Measurements from ENCODE around the gene PLEKHO2.
A peak's percentile ranks its signal among the peaks of the same experiment; 100 is the strongest.

PLEKHO2 gene

DNA sequence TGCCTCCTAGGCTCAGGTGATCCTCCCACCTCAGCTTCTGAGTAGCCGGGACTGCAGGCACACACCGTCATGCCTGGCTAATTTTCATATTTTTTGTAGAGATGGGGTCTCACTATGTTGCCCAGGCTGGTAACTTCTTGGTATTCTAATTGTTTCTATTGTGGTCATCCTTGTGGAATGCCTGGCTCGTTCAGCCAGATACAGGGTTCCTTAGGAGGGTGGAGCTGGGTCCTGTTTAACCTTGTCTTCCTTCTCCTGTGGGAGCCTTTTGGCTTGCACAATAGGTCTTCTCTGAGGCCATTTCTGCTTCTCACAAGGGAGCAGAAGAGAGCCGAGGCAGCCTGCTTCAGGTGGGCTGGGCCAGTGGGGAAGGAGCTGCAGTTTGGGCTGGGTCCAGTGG, 15.7 kb downstream of the PLEKHO2 start:
- peak overlapping the region; percentile 74 for H3K27ac Mint-ChIP-seq
- H3K36me3 Mint-ChIP-seq (ENCODE audit: low read depth), result peaks cover 92% of the 10 kb centered on the region
- no peak overlapping the region for H3K4me3 Mint-ChIP-seq
- H3K4me1 Mint-ChIP-seq (ENCODE audit: low read depth), result peaks cover 45% of the 10 kb centered on the region
- H3K27me3 Mint-ChIP-seq, result no peaks in the 10 kb centered on the region
- no peaks in the 10 kb centered on the region for H3K9me3 Mint-ChIP-seq
- DNase-seq, result no peak

- H3K36me3 Mint-ChIP-seq (ENCODE audit: low read depth), result peaks cover 93% of the 10 kb centered on the region
- H3K9me3 Mint-ChIP-seq, result no peaks in the 10 kb centered on the region
- H3K4me1 Mint-ChIP-seq (ENCODE audit: low read depth), result peaks cover 45% of the 10 kb centered on the region
- H3K27me3 Mint-ChIP-seq, result no peaks in the 10 kb centered on the region
- no peak overlapping the region for H3K4me3 Mint-ChIP-seq
- peak overlapping the region; percentile 74 for H3K27ac Mint-ChIP-seq
- no peak for DNase-seq
Measured at GRCh38 chr15:64858021-64858575, 16.4 kb downstream of the PLEKHO2 start.

DNA sequence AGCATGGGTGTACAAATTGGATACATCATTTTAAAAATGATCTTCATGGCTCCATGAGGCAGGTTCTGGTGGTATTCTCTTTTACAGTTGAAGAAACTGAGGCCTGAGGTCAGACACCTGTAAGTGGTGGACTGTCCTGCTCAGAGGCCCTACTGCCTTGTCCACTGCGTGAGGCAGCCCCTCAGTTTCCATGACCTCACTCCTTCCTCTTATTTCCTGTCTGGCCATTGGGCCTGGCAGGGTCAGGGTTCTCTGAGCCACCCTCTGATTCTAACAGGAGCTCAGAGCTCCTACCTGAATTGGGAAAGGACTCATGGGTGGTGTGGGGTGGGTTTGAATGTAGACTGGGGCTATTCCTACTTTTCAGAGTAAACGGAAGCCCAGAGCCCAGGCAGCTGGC, 17.5 kb downstream of the PLEKHO2 start:
- Mint-ChIP-seq H3K27ac (no peak overlapping the region), H3K4me1 (ENCODE audit: low read depth) (peaks cover 36% of the 10 kb centered on the region), H3K9me3 (no peaks in the 10 kb centered on the region), H3K36me3 (ENCODE audit: low read depth) (peaks cover 91% of the 10 kb centered on the region), H3K27me3 (no peaks in the 10 kb centered on the region), H3K4me3 (no peak overlapping the region)
- DNase-seq, result no peak

DNA sequence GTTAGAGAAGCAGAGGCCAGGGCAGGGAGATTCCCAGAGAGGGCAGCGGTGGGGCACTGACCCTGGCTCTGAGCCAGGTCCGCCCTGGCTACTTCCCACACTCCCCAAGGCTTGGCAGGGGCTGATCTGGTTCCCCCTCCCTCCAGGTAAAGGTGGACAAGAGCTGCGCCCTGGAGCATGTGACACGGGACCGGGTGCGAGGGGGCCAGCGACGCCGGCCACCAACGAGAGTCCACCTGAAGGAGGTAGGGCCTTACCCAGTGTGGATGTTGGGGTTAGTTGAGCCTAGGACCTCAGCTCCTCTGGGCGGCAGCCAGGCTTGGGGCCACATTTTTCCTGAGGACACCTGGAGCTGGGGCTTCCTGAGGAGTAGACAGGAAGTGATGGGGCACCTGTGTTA, 19.6 kb downstream of the PLEKHO2 start:
- no peaks in the 10 kb centered on the region for H3K27me3 Mint-ChIP-seq
- H3K9me3 Mint-ChIP-seq, result no peaks in the 10 kb centered on the region
- H3K4me1 Mint-ChIP-seq (ENCODE audit: low read depth), result peaks cover 19% of the 10 kb centered on the region
- no peak overlapping the region for H3K4me3 Mint-ChIP-seq
- DNase-seq, result no peak
- H3K36me3 Mint-ChIP-seq (ENCODE audit: low read depth), result peaks cover 89% of the 10 kb centered on the region
- H3K27ac Mint-ChIP-seq, result peak overlapping the region; percentile 33

DNA sequence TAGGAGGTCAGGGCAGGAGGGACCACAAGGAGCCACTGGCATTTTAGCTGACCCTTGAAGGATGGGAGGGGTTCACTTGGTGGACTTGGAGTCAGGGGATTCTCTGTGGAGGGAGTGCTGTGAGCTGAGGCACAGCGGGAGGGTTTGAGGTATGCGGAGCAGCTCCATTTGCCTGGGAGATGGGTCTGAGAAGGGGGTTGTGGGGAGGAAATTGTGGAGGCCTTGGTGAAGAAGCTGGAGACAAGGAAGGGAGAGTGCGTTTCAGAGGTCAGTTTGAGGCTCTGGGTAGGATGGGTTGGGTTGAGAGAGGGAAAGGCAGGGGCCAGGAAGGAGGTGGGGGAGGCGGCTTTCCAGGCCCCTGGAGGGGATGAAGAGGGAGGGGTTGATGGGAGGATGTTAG, 20.2 kb downstream of the PLEKHO2 start:
- peaks cover 89% of the 10 kb centered on the region for H3K36me3 Mint-ChIP-seq (ENCODE audit: low read depth)
- H3K27ac Mint-ChIP-seq, result peak overlapping the region; percentile 50
- H3K4me1 Mint-ChIP-seq (ENCODE audit: low read depth), result peaks cover 15% of the 10 kb centered on the region
- no peak overlapping the region for H3K4me3 Mint-ChIP-seq
- no peak for DNase-seq
- H3K27me3 Mint-ChIP-seq, result no peaks in the 10 kb centered on the region
- no peaks in the 10 kb centered on the region for H3K9me3 Mint-ChIP-seq

- no peak for DNase-seq
- Mint-ChIP-seq H3K27me3 (no peaks in the 10 kb centered on the region), H3K9me3 (no peaks in the 10 kb centered on the region), H3K4me3 (no peak overlapping the region), H3K4me1 (ENCODE audit: low read depth) (peaks cover 10% of the 10 kb centered on the region), H3K36me3 (ENCODE audit: low read depth) (peaks cover 88% of the 10 kb centered on the region), H3K27ac (peak overlapping the region; percentile 50)
Measured at GRCh38 chr15:64862408-64862807, 20.7 kb downstream of the PLEKHO2 start.

GRCh38 chr15:64864068-64864467, 22.4 kb downstream of the PLEKHO2 start:
- Mint-ChIP-seq H3K27ac (peak overlapping the region; percentile 61), H3K36me3 (ENCODE audit: low read depth) (peaks cover 74% of the 10 kb centered on the region), H3K4me3 (no peak overlapping the region), H3K27me3 (no peaks in the 10 kb centered on the region), H3K4me1 (ENCODE audit: low read depth) (peaks cover 2% of the 10 kb centered on the region), H3K9me3 (no peaks in the 10 kb centered on the region)
- DNase-seq, result no peak

DNA sequence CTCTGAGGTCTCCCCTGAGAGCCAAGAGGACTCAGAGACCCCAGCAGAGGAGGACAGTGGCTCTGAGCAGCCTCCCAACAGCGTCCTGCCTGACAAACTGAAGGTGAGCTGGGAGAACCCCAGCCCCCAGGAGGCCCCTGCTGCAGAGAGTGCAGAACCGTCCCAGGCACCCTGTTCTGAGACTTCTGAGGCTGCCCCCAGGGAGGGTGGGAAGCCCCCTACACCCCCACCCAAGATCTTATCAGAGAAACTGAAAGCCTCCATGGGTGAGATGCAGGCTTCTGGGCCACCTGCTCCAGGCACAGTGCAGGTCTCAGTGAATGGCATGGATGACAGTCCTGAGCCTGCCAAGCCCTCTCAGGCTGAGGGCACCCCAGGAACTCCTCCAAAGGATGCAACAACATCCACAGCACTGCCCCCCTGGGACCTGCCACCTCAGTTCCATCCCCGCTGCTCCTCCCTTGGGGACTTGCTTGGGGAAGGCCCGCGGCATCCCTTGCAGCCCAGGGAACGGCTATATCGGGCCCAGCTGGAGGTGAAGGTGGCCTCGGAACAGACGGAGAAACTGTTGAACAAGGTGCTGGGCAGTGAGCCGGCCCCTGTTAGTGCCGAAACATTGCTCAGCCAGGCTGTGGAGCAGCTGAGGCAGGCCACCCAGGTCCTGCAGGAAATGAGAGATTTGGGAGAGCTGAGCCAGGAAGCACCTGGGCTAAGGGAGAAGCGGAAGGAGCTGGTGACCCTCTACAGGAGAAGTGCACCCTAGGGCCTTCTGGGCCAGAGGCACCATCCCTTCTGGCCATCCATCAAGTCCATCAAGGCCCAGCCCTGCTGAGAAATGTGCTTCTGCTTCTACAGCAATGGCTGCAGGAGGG, 23.6 kb downstream of the PLEKHO2 start:
- DNase-seq, result no peak
- no peak overlapping the region for H3K27ac Mint-ChIP-seq
- H3K36me3 Mint-ChIP-seq (ENCODE audit: low read depth), result peaks cover 70% of the 10 kb centered on the region

DNA sequence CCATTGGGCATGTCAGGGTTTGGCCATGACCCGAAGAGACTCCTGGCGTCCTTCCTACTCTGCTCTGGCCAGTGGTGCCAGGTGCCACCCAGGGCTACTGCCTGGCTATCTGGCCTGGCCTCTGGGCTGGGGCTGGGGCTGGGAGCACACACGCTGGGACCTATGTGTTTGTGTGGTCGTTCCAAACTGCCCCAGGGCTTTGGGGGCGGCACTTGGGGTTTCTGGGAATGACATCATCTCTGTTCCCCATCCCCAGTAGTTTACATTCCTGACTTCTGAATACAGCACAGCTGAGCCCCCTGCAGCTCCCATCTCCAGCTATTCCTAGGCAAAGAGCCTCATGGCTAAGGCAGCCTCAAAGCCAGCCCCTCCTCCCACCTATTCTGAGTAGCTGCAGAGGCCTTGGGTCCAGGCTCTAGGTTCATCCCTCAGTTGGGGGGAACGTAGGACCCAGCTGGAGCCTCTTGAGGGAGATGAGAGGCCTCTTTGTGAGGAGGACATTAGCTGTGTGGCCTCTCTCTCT, 24.3 kb downstream of the PLEKHO2 start:
- Mint-ChIP-seq H3K9me3 (no peaks in the 10 kb centered on the region), H3K4me1 (ENCODE audit: low read depth) (peaks cover 2% of the 10 kb centered on the region), H3K4me3 (no peak overlapping the region), H3K27ac (no peak overlapping the region), H3K36me3 (ENCODE audit: low read depth) (peaks cover 65% of the 10 kb centered on the region), H3K27me3 (no peaks in the 10 kb centered on the region)
- no peak for DNase-seq

More for the DNA sequence above, 23.6 kb downstream of the PLEKHO2 start:
- peaks cover 2% of the 10 kb centered on the region for H3K4me1 Mint-ChIP-seq (ENCODE audit: low read depth)
- no peaks in the 10 kb centered on the region for H3K9me3 Mint-ChIP-seq
- no peaks in the 10 kb centered on the region for H3K27me3 Mint-ChIP-seq
- no peak overlapping the region for H3K4me3 Mint-ChIP-seq

- Mint-ChIP-seq H3K27ac (no peak overlapping the region), H3K36me3 (ENCODE audit: low read depth) (peaks cover 37% of the 10 kb centered on the region), H3K4me3 (no peak overlapping the region), H3K27me3 (no peaks in the 10 kb centered on the region), H3K4me1 (ENCODE audit: low read depth) (peaks cover under 1% of the 10 kb centered on the region), H3K9me3 (no peaks in the 10 kb centered on the region)
- no peak for DNase-seq
Measured at GRCh38 chr15:64869501-64869900, 27.8 kb downstream of the PLEKHO2 start.

DNA sequence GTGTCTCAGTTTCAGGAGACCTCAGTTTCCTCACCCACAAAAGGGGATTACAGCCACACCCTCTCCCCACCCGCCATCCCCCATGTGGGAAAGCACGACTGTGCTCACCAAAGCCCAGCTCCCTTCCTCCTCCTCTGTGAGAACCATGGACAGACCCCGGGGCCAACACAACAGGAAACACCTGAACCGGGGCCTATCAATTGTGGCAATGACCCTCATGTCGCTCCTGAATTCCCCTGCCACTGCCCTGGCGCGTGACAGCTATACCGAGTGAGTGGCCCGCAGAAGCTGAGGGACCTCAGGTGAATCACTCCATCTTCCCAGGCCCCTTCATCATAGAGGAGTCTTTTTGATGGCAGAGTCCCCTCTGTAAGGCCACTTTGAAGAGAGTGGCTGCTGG, 28.6 kb downstream of the PLEKHO2 start:
- Mint-ChIP-seq H3K27ac (no peak overlapping the region), H3K27me3 (no peaks in the 10 kb centered on the region), H3K4me1 (ENCODE audit: low read depth) (no peaks in the 10 kb centered on the region), H3K9me3 (no peaks in the 10 kb centered on the region), H3K4me3 (no peak overlapping the region), H3K36me3 (ENCODE audit: low read depth) (peaks cover 29% of the 10 kb centered on the region)
- no peak for DNase-seq

DNA sequence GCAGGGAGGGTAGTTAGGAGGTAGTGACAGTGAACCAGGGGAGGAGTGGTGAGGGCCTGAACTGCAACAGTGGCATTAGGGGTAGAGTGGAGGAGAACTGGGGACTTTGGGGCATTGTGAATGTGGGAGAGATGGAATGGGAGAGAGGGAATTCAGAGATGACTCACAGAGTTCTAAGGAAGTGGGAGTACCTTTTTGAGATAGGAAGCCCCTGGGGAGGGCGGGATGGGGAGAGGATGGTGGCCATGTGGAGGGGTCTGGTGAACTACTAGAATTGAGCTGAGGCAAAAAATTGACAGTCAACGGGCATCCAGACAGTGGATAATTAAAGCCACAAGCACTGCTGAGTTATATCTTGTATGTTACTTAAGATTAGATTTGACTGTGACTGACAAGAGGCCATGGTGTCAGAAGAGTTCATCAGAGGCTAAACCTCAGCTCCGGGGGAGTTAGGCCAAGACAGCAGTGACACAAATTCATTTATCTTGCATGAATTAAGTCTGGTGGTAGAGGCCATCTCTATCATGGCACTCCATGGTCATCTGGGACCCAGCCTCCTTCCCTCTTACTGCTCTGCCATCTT, 34.0 kb downstream of the PLEKHO2 start:
- Mint-ChIP-seq H3K27ac (no peak overlapping the region), H3K4me1 (ENCODE audit: low read depth) (peaks cover 13% of the 10 kb centered on the region)

DNA sequence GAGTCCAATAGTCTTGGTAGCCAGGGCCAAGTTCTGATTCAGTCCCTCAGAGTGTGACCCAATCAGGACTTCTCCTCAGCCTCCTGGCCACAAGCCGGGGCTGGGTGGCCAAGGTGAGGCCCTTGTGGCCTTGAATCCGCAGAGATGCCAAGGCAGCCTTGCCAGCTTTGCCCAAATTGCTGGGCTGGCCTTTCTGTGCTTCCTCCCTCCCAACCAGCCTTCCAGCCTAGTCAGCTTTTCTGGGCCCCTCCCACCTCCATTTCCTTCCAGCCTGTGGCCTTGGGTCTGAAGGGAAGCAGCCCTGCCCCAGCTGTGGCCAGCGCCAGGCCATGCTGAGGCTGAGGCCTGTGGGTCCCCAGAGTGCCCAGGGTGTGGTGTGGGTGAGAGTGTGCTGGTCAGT, 35.7 kb downstream of the PLEKHO2 start:
- Mint-ChIP-seq H3K9me3 (no peaks in the 10 kb centered on the region), H3K27me3 (no peaks in the 10 kb centered on the region), H3K4me1 (ENCODE audit: low read depth) (peaks cover 21% of the 10 kb centered on the region), H3K36me3 (ENCODE audit: low read depth) (no peaks in the 10 kb centered on the region), H3K27ac (no peak overlapping the region), H3K4me3 (no peak overlapping the region)
- DNase-seq, result no peak

More for the DNA sequence above, 34.0 kb downstream of the PLEKHO2 start:
- Mint-ChIP-seq H3K27me3 (no peaks in the 10 kb centered on the region), H3K9me3 (no peaks in the 10 kb centered on the region), H3K36me3 (ENCODE audit: low read depth) (no peaks in the 10 kb centered on the region), H3K4me3 (no peak overlapping the region)
- DNase-seq, result no peak

GRCh38 chr15:64878705-64879104, 37.0 kb downstream of the PLEKHO2 start:
- no peaks in the 10 kb centered on the region for H3K9me3 Mint-ChIP-seq
- H3K4me1 Mint-ChIP-seq (ENCODE audit: low read depth), result peaks cover 34% of the 10 kb centered on the region
- no peak overlapping the region for H3K27ac Mint-ChIP-seq
- no peak for DNase-seq
- no peaks in the 10 kb centered on the region for H3K27me3 Mint-ChIP-seq
- H3K36me3 Mint-ChIP-seq (ENCODE audit: low read depth), result no peaks in the 10 kb centered on the region
- H3K4me3 Mint-ChIP-seq, result no peak overlapping the region

DNA sequence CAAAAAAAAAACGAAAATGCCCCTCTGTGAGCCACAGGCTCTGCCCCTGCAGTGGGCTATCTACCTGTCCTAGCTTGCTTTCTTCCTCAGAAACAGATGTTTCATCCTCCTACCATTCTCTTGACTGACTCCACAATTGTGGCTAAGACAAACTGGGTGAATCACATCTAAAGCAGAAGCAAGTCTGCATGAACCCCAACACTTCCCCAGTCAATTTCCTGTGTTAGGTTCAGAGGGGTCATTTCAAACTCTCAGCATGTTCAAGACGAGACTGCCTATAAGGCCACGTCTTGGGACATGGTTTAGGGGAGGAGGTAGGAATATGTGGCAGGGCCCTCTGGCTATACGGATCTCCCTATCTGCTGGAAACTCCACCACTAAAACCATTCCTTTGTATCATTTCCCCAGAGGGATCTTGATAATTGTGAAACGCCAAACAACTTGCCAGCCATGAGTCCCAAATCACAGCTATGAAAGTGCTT, 41.4 kb downstream of the PLEKHO2 start:
- H3K4me1 Mint-ChIP-seq (ENCODE audit: low read depth), result peaks cover 35% of the 10 kb centered on the region
- no peaks in the 10 kb centered on the region for H3K36me3 Mint-ChIP-seq (ENCODE audit: low read depth)
- H3K27me3 Mint-ChIP-seq, result no peaks in the 10 kb centered on the region
- DNase-seq, result no peak
- no peaks in the 10 kb centered on the region for H3K9me3 Mint-ChIP-seq
- H3K27ac Mint-ChIP-seq, result peak overlapping the region; percentile 96
- H3K4me3 Mint-ChIP-seq, result peak overlapping the region; percentile 65

All from activated T-cell treated with anti-CD3 and anti-CD28 coated beads, Interleukin-2, amount 50 U/mL, for 24 hours (primary cell).